NOMO-1 treated with dmso at 0.1 percent for 144 hours (cell line): ENCODE measurements around the gene CMC4.

Experiments
- DNase-seq: peaks from one replicate; lab custom pipeline; 2025; ENCODE audit not compliant: unreplicated experiment; lab: John Stamatoyannopoulos, UW

The CMC4 gene

DNA sequence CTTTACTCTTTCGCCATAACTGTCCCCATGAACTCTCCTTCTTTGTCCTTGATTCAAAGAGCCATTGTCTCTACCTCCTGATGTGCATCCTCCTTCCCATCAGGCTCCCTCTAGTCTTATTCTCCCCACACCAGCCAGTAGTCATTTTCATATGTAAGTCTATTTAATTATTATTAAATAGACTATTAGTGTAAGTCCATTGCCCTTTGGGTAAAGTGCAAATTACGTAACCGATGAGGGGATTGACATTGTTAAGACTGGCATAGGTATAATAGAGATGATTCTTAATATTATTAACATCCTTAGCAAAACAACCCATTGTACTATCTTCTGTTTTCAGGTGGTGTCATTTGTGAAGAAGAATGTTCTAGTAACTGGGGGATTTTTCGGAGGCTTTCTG is 16.7 kb downstream of the CMC4 start:
- no peak for DNase-seq

- DNase-seq = no peak
Observed at GRCh38 chrX:155053656-155054055, 17.3 kb downstream of the CMC4 start.

DNA sequence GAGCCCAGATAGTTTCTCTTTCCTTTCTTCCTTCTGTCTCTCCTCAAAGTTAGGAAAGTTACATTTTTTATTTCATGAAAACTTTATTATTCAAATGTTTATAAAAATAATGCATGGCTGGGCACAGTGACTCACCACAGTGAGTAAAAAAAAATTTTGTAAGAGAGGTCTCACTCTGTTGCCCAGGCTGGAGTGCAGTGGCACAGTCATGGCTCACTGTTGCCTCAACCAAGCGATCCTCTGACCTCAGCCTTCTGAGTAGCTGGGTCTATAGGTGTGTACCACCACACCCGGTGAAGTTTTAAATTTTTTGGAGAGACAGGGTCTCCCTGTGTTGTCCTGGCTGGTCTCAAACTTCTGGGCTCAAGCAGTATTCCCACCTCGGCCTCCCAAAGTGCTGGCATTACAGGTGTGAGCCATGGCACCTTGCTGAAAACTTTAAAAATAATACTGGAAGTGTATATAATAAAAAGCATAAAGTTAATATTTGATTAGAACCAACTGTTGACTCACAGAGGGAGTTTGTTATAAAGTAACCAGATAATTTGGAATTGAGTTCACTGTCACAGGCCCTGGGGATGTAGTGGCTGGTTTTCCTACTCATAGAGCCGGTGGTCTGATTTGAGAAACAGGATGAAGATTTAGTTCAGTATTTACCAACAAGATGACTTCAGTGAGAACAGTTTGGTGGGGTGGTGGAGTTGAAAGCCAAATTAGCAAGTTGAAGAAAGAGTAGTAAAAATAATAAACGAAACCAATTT is 18.0 kb downstream of the CMC4 start:
- DNase-seq = no peak

DNA sequence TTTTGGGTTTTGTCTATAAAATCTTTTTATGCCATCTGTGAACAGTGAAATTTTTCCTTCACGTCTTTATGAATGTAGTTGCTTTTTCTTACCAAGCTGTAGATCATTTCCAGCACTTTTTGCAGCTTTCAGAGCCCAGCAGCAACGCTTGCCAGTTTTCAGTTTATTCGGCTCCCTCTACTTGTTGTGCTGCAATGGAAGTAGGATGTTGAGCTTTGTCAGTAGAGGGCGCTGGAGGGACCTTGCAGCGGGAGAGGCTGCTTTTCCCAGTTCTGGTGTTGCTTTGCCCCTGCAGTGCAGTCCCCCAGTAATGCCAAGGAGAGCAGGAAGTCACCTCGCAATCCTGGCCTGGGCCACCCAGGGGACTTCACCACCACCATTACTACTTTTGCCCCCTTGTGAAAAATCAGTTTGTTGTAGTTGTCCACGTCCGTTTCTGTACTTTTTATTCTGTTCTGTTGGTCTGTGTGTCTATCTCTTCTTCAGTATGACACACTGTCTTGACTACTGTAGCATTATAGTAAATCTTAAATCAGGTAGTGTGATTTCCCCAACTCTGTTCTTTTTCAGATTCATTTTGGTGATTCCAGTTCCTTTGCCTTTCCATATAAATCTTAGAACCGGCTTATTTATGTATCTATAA is 21.8 kb downstream of the CMC4 start:
- DNase-seq = no peak

GRCh38 chrX:155046811-155047528 is 24.0 kb downstream of the CMC4 start:
- DNase-seq = no peak

GRCh38 chrX:155046129-155046810 is 24.7 kb downstream of the CMC4 start:
- no peak for DNase-seq

DNA sequence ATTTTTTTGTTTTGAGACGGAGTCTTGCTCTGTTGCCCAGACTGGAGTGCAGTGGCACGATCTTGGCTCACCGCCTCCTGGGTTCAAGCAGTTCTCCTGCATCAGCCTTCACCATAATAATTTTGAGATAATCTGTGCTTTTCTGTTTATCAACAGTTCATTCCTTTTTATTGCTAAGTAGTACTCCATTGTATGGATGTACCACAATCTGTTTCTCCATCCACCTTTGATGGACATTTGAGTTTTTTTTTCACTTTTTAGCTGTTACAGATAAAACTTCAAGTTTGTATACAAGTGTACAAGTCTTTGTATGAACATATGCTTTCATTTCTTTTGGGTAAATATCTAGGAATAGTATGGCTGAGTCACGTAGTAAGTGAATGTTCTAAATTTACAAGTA is 35.2 kb downstream of the CMC4 start:
- no peak for DNase-seq

DNA sequence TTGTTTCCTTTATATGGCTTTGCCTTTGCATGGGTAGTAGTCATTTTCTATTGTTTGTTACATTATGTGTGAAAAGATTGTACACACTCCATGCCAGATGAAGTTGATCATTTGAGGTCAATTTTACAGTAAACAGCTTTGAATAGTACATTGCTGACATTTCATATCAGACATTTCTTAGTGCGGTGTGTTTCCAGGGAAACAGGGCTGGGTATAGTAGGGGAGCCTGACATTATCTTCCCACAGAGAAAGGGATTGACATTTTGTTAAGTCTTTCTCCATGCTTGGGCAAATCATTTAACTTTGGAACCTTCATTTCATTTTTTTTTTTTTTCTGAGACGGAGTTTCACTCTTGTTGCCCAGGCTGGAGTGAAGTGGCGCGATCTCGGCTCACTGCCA is 39.3 kb downstream of the CMC4 start:
- DNase-seq = no peak

- DNase-seq = no peak
Observed at GRCh38 chrX:155028877-155029291, 42.1 kb downstream of the CMC4 start.

DNA sequence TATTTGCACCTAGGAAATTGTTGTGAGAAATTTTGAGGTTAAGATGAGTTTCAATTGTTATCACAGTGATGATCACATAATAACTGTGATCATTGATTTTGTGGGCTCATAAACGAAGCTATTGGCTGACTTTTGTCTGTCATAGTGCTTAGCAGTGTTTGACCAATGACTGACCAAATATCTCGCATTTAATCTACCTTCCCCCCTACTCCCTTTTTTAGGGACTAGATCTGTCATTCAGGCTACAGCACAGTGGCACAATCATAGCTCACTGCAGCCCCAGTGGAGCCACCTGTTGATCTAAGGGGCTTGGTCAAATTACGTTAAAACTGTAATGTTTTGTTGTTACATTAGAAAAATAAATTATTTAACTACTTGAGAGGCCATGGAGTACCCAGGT is 42.8 kb downstream of the CMC4 start:
- no peak for DNase-seq

DNA sequence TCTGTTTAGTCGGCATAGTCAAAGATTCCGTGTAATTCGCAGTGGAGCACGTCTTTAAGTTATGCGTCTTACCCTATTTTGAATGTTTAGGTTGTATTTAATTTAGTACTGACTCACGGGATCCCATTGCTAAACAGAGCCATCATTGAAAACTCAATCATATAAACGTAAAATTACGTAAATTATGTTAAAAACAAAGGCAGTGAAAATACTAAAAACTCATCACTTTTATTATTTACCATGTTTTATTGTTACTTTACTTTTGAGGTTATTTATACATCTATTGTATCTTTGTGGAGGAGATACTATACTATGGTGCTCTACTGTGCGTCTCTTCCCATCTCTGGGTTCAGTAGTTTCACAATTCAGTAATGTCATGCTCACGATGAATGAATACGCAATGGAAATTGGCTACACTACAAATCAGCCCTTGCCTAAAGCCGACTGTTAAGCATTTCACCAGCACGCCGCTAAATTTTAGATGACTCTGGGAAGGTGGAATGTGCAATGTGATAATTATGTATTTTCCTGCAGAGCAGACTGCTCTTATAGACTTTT is 43.3 kb downstream of the CMC4 start:
- DNase-seq = no peak

- DNase-seq = peak; percentile 78
Observed at GRCh38 chrX:155026727-155027508, 44.0 kb downstream of the CMC4 start, which contains the start of gene FUNDC2. Gene FUNDC2, plus strand, starts transcription at chrX:155026844. Its CDS starts 95 bp downstream, at chrX:155026939.

GRCh38 chrX:155026420-155026726 is 44.6 kb downstream of the CMC4 start:
- no peak for DNase-seq

- no peak for DNase-seq
Observed at GRCh38 chrX:155023907-155024833, 46.8 kb downstream of the CMC4 start.

DNA sequence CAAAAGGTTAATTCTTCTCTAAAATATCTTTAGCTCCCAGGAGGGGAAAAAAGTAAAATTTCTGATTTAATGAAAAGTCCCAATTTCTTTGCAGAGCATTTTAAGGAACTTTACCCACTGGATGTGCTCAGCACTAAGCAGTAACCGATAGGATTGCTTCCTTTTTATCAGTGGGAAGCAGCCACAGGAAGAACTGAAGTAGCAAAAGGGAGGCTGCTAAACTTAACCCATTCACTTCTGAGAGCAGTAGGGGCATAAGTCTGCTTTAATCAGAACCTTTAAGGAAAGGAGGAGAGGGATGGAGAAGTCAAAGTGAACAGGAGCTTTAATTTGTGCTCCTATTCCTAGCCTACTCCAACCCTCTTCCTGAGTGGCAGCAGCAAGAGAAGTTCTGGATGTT is 48.4 kb downstream of the CMC4 start, which contains the start of gene F8:
TSS of gene F8 (minus strand) at position 139 of the 400 bp plus-strand sequence. CDS start 171 bp downstream, outside the sequence.
- DNase-seq = no peak

DNA sequence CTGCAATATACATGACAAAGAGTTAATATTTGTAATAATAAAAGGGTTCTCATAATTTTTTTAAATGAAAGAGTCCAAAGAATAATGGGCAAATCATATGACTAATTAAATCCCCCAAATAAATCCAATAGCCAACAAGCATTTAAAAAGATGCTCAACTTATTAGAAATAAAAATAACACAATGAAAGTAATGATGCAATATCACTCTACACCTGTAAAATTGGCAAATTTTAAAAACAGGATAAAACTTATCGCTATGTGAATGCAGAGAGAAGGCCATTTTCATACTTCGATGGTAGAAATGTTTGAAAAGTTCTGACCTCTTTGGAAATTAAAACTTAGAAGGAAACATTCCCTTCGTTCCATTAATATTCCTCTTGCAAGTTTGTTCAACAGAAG is 50.3 kb downstream of the CMC4 start:
- DNase-seq = no peak
